Right lobe of liver (tissue), 4 donors: ENCODE measurements around the gene TBX2.
A peak's percentile ranks its signal among the peaks of the same experiment; 100 is the strongest.

Experiments
- POLR2A ChIP-seq: fragments of 450-650 bp; IDR thresholded peaks from one replicate; pipeline ENCODE4 v1.6.1; 2017; ENCODE audit warnings: antibody characterized with exemption, mild to moderate bottlenecking
- TF ChIP-seq, protein P1 (sequence below), 4 donors: fragments of 200-600 bp in 3 of 4; fragments of 450-650 bp in 1 of 4; IDR thresholded peaks; one replicate each; pipeline versions ENCODE4 v1.5.1 to v1.8.0; 2016 to 2022; ENCODE audit warnings: antibody characterized with exemption in 4 of 4, mild to moderate bottlenecking in 2 of 4
- donor health status: DM: no; HTN: no; CAD: no.
- donor health status: DM: no; HTN: no; CAD: no.
- donor health status: DM: no; HTN: yes; CAD: no.

DNA sequence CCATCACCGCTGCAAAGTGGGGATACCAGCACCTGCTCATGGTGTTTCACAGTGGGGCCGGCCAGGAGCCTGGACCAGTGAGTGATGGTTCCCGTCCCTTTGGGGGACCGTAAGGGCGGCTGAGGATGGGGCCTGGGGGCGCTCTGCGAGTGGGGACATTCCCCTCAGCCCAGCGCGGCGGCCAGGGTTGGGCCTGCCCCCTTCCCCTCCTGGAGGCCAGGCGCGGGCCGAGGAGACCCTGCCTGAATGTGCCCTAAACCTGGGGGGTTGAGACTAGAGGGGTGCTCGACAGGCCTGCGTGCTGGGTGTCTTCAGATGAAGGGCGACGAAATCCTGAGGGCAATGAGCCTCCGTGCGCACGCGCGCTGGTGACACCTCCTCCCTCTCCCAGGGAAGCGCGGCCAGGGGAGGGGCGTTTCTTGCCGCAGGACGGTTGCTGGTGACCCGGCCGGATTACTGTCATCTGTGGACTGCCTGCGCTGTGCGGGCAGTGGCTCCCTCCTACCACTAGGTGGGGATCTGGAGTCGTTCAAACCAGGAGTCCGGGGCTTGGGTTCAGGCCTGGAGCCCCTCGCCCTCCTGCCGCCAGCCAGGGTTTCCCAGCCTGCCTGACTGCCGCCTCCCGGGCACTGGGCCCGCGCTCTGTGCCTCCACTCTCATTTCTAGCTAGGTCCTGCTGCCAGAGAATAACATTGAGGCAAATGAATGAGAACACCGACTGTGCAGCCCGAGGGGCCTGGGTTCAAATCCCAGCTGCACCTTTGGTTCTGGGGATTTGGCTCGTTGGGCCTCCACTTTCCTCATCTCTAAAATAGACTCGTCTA is 17.1 kb downstream of the TBX2 start:
- TF ChIP-seq, protein P1, sequence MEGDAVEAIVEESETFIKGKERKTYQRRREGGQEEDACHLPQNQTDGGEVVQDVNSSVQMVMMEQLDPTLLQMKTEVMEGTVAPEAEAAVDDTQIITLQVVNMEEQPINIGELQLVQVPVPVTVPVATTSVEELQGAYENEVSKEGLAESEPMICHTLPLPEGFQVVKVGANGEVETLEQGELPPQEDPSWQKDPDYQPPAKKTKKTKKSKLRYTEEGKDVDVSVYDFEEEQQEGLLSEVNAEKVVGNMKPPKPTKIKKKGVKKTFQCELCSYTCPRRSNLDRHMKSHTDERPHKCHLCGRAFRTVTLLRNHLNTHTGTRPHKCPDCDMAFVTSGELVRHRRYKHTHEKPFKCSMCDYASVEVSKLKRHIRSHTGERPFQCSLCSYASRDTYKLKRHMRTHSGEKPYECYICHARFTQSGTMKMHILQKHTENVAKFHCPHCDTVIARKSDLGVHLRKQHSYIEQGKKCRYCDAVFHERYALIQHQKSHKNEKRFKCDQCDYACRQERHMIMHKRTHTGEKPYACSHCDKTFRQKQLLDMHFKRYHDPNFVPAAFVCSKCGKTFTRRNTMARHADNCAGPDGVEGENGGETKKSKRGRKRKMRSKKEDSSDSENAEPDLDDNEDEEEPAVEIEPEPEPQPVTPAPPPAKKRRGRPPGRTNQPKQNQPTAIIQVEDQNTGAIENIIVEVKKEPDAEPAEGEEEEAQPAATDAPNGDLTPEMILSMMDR (IDR thresholded peaks at IDR 0.05), result peak; percentile 86 to 95 (median 92)
- no peak for TF ChIP-seq POLR2A
